NCI-H460 (cell line): Measurements from ENCODE around the gene CSGALNACT2. TPM values are rescaled to one million over a fixed set of nuclear protein-coding genes. Genes with fewer than 3 reads are reported as not detected.
"Not testable (repeated sequence)": the region's sequence is repeated elsewhere in the genome, so short reads cannot be mapped to it uniquely, and the experiment has no call there.

ENCODE experiments used
- DNase-seq: peaks from one replicate; pipeline ENCODE4 v3.0.0-alpha.2; 2016; ENCODE audit warnings: low read depth; ENCODE audit errors: extremely low read depth
- polyA plus RNA-seq: library from polyadenylated mRNA; depleted of rRNA; stranded (reverse); fragments of >200 nt; gene quantifications from 2 replicates; pipeline ENCODE4 v1.2.3, GENCODE V29; 2014; cell fraction: nucleus; rRNA removed
- total RNA-seq: library from RNA; depleted of rRNA; stranded (reverse); fragments of >200 nt; shearing (Covaris generic); gene quantifications from 2 replicates; pipeline ENCODE4 v1.2.3, GENCODE V29; 2014; rRNA removed

Gene CSGALNACT2
- 10.9 and 18.1 TPM in 2 replicates for total RNA-seq
- 8.8 and 9.6 TPM in 2 replicates for polyA plus RNA-seq

- DNase-seq, result peak; percentile 75
Measured at GRCh38 chr10:43138021-43138756, at the start of gene CSGALNACT2. TSS of gene CSGALNACT2 (plus strand) at chr10:43138445. CDS start at chr10:43155150, 16,705 bp downstream.

- DNase-seq, result no peak
Measured at GRCh38 chr10:43089519-43089918, 48.7 kb upstream of the CSGALNACT2 start.

DNA sequence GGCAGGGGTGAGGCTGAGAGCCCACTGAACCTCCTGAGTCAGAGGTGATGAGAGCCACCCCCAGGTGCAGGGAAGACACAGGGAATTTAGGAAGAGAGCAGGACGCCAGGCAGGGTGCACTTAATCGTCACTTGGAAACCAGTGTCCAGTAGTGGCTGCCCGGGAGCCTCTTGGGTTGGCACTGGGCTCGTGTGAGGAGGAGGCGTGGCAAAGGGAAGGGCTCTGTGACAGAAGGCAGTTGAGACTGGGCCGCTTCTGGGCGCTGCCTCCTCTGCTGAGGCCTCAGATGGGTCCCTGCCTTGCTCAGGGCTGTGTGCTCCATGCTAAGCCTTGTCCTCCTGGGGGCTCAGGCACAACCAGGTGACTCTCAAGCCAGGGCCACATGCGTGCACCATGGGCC, 48.1 kb upstream of the CSGALNACT2 start:
- DNase-seq, result no peak

DNA sequence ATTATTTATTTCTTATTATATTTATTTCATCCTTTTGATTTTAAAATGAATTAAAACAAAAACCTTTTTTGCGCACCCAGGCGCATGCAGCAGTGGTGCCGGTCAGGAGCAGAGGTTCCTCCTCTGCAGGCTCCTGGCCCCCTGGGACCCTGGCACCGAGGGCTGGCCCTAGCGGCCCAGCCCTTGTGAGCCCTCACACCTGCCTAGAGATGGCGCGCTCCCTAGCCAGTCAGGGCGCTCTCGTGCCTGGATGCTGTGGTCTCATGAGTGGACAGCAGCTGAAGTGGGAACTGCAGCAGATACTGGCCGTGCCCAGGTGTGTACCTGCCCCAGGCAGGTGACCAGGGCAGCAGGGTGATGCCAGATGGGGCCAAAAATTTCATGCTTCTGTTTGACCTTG, 47.6 kb upstream of the CSGALNACT2 start:
- DNase-seq, result no peak

- DNase-seq, result no peak
Measured at GRCh38 chr10:43091846-43092245, 46.4 kb upstream of the CSGALNACT2 start.

- DNase-seq, result no peak
Measured at GRCh38 chr10:43093423-43094076, 44.7 kb upstream of the CSGALNACT2 start.

- DNase-seq, result no peak
Measured at GRCh38 chr10:43094085-43094484, 44.2 kb upstream of the CSGALNACT2 start.

GRCh38 chr10:43099339-43099738, 38.9 kb upstream of the CSGALNACT2 start:
- not testable (repeated sequence) for DNase-seq

- no peak for DNase-seq
Measured at GRCh38 chr10:43099928-43100327, 38.3 kb upstream of the CSGALNACT2 start.

- no peak for DNase-seq
Measured at GRCh38 chr10:43100366-43100765, 37.9 kb upstream of the CSGALNACT2 start.

- no peak for DNase-seq
Measured at GRCh38 chr10:43102063-43102828, 36.0 kb upstream of the CSGALNACT2 start.

DNA sequence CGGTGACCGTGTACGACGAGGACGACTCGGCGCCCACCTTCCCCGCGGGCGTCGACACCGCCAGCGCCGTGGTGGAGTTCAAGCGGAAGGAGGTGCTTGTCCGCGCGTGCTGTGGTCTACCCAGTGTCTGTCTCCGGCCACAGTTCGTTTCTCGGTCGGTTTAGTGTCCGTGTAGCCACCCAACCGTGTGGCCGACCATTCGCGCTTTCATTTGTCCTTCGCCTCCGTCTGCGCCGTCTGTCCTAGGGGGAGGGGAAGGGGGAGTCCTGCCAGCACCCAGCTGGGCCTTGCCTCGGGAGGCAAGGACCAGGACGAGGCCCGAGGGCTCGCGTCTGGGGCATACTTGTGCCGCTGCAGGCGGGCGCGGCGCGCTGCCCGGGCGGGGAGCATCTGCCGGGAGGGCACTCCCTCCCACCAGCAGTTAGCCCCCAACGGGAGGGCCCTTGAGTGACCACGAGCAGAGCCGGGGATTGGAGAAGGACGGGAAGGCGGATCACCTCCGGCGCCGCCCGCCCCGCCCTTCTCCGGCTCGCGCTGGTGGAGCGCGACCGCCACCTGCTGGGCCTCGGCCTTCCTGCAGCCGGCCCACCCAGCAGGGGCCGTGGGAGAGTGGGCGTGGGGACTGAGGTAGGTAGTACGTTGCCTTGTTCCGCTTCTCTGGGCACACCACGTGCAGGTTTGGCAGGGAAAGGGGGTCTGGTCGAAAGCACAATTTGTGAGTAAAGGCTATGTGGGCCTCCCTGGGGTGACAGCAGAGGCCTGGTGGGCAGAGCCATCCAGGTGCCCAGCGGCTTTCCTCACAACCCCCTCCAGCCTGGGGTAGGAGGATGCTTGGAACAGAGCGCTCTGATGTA, 32.9 kb upstream of the CSGALNACT2 start:
- DNase-seq, result peak; percentile 63

DNA sequence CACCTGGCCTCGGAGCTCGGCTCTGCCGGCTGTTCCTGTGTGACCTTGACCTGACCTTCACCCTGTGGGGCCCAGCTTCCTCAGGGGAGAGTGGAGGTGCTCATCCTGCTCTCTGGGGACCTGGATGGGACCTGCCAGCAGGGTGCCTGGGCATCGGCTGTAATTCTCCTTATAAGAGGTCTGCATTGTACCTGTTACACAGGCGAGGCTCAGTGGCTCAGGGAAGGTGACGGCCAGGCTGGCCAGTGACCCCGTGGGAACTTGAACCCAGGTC, 32.4 kb upstream of the CSGALNACT2 start:
- no peak for DNase-seq

DNA sequence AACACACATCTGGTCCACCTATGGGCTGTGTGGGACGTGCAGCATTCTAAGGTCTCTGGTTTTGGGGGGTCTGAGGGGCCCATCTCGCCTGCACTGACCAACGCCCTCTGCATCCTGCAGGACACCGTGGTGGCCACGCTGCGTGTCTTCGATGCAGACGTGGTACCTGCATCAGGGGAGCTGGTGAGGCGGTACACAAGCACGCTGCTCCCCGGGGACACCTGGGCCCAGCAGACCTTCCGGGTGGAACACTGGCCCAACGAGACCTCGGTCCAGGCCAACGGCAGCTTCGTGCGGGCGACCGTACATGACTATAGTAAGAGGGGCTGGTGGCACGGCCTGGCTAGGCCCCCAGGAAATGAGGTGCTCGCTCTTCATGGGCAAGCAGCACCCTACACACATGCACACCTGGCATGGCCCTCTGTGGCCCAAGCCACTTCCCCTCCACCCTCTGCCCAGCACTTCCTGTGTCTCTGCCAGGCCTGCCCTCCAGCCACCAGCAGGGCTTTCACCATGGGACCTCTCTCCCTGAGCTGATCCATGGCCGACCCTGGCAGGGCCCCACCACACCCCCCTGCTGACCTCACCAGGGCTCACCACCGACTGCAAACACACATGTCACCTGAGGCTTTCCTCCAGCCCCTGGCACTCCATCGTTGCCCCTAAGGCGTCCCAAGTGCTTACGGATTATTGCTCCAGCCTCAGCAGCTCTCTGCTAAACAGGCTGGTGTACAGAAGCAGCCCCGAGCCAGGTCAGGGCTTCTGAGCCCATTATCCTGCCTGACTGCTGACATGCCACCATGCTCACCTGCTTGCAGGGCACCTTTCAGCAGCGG, 31.8 kb upstream of the CSGALNACT2 start:
- DNase-seq, result no peak

GRCh38 chr10:43108951-43109350, 29.3 kb upstream of the CSGALNACT2 start:
- DNase-seq, result no peak

DNA sequence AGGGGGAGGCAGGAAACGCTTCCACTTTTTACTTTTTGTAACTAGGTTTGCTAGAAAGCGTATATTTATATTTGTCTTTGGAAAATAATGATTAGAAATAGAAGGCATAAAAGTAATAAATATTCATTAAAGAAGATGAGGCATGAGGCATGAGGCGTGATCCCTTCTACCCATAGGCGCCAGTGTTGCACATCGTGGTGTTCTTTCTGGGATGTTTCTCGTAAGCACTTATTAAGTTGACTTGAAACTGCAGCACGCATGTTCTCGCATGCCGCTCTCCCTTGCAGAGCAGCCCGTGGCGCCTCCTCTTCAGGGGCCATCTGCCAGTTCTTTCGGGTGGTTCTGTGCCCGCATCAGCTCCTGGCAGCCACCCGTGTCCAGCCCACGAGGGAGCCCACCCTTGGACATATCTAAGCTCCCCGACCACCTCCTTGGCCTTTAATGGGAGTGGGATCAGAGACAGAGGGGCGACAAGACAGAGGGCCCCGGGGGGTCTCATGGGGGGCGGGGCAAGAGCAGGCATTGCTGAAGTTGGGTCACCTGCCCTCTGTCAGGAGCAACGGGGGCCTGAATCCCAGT, 28.5 kb upstream of the CSGALNACT2 start:
- no peak for DNase-seq

- no peak for DNase-seq
Measured at GRCh38 chr10:43110338-43111071, 27.7 kb upstream of the CSGALNACT2 start.

- no peak for DNase-seq
Measured at GRCh38 chr10:43111101-43111500, 27.1 kb upstream of the CSGALNACT2 start.
